VCaP (cell line): ENCODE results near the gene PTRH2.

ENCODE experiments used
- H3K27ac ChIP-seq: fragments of 450-650 bp; 2 replicates; pipeline ENCODE4 v1.5.1; 2017
- CTCF ChIP-seq: fragments of 450-650 bp; conservative IDR thresholded peaks from 2 replicates; pipeline ENCODE4 v1.5.1; 2017; ENCODE audit warnings: mild to moderate bottlenecking, moderate library complexity

Gene PTRH2

GRCh38 chr17:59688008-59688407 is 19.2 kb downstream of the PTRH2 start:
- no peak for TF ChIP-seq CTCF
- H3K27ac ChIP-seq = no peak overlapping the region

GRCh38 chr17:59684967-59685366 is 22.3 kb downstream of the PTRH2 start:
- H3K27ac ChIP-seq = no peak overlapping the region
- TF ChIP-seq CTCF = no peak

- no peak overlapping the region for H3K27ac ChIP-seq
Measured at GRCh38 chr17:59683283-59683682, 23.9 kb downstream of the PTRH2 start.

GRCh38 chr17:59680314-59680713 is 26.9 kb downstream of the PTRH2 start:
- TF ChIP-seq CTCF = no peak

More at GRCh38 chr17:59683283-59683682, 23.9 kb downstream of the PTRH2 start:
- no peak for TF ChIP-seq CTCF

GRCh38 chr17:59678918-59679317 is 28.3 kb downstream of the PTRH2 start:
- H3K27ac ChIP-seq = no peak overlapping the region
- TF ChIP-seq CTCF = no peak

More at GRCh38 chr17:59680314-59680713, 26.9 kb downstream of the PTRH2 start:
- H3K27ac ChIP-seq = no peak overlapping the region

- TF ChIP-seq CTCF = no peak
- no peak overlapping the region for H3K27ac ChIP-seq
Measured at GRCh38 chr17:59676716-59677115, 30.5 kb downstream of the PTRH2 start.

GRCh38 chr17:59675231-59675630 is 32.0 kb downstream of the PTRH2 start:
- no peak for TF ChIP-seq CTCF
- no peak overlapping the region for H3K27ac ChIP-seq
